Stimulated activated CD4-positive, alpha-beta T cell treated with anti-CD3 and anti-CD28 coated beads, Interleukin-2, amount 100 ng/mL, for 4 hours (primary cell): Measurements from ENCODE around the gene CLASP1.
"Not testable (repeated sequence)": the region's sequence is repeated elsewhere in the genome, so short reads cannot be mapped to it uniquely, and the experiment has no call there.

Experiments used
- DNase-seq: peaks from one replicate; pipeline ENCODE4 v3.0.0-alpha.2; 2020; ENCODE audit warnings: low read depth

CLASP1 gene

DNA sequence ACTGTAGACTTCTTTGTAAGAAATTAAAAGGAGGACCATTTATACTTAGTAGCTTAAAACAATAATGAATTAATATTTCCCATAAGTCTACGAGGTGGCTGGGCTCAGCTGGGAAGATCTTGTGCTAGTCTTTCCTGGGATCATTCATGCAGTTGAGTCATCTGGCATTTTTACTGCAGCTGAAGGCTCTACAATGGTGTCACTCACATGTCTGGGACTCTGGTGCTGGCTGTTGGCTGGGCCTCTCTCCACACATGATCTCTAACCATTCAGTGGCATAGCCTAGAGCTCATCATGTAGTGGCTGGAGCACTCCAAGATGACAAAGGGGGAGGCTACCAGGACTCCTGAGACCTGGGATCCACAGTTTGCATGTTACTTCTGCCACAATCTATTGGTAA, 35.5 kb downstream of the CLASP1 start:
- DNase-seq: no peak

DNA sequence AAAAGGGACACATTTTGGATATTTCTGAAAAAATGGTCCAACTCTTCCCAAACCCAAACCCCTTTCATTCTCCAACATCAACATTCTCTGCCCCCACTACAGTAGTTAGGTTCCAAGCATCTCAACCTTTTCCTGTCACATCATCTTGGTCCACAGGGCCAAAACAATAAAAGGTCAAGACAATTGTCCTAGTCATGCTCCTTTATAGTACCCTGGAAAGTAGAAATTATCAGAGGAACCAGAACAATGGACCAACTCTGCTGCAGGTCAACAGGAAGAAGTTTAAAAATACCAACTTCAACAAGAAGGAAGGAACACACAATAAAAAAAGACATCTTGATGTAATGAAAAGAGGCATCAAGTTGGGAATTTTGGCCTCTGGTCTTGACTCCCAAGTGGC, 36.1 kb downstream of the CLASP1 start:
- DNase-seq: no peak

DNA sequence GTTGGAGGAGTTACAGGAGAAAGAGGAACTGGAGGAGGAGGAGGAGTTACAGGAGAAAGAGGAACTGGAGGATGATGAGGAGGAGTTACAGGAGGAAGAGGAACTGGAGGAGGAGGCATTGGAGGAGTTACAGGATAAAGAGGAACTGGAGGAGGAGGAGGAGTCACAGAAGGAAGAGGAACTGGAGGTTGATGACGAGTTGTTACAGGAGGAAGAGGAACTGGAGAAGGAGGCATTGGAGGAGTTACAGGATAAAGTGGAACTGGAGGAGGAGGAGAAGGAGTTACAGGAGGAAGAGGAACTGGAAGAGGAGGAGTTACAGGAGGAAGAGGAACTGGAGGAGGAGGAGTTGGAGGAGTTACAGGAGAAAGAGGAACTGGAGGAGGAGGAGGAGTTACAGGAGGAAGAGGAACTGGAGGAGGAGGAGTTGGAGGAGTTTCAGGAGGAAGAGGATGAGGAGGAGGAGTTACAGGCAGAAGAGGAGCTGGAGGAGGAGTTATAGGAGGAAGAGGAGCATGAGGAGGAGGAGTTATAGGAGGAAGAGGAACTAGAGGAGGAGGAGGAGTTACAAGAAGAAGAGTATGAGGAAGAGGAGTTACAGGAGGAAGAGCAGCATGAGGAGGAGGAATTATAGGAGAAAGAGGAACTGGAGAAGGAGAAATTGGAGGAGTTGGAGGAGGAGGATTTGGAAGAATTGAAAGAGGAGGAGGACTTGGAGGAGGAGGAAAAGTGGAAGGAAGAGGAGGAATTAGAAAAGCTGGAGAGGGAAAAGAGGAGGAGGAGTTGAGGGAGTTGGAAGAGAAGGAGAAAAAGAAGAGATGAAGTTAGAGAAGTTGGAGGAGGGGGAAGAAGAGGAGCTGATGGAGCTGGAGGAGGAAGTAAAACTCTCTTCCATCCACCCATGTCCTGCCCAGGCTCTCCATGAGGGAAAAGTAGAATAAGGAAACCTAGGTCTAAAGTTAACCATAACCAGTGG, 37.2 kb downstream of the CLASP1 start:
- DNase-seq: no peak

DNA sequence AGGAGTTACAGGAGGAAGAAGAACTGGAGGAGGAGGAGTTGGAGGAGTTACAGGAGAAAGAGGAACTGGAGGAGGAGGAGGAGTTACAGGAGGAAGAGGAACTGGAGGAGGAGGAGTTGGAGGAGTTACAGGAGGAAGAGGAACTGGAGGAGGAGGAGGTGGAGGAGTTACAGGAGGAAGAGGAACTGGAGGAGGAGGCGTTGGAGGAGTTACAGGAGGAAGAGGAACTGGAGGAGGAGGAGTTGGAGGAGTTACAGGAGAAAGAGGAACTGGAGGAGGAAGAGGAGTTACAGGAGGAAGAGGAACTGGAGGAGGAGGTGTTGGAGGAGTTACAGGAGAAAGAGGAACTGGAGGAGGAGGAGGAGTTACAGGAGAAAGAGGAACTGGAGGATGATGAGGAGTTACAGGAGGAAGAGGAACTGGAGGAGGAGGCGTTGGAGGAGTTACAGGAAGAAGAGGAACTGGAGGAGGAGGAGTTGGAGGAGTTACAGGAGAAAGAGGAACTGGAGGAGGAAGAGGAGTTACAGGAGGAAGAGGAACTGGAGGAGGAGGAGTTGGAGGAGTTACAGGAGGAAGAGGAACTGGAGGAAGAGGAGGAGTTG, 38.1 kb downstream of the CLASP1 start:
- DNase-seq: not testable (repeated sequence)

DNA sequence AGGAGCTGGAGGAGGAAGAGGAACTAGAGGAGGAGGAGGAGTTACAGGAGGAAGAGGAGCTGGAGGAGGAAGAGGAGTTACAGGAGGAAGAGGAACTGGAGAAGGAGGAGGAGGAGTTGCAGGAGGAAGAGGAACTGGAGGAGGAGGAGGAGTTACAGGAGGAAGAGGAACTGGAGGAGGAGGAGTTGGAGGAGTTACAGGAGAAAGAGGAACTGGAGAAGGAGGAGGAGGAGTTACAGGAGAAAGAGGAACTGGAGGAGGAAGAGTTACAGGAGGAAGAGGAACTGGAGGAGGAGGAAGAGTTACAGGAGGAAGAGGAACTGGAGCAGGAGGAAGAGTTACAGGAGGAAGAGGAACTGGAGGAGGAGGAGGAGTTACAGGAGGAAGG, 38.8 kb downstream of the CLASP1 start:
- DNase-seq: not testable (repeated sequence)

DNA sequence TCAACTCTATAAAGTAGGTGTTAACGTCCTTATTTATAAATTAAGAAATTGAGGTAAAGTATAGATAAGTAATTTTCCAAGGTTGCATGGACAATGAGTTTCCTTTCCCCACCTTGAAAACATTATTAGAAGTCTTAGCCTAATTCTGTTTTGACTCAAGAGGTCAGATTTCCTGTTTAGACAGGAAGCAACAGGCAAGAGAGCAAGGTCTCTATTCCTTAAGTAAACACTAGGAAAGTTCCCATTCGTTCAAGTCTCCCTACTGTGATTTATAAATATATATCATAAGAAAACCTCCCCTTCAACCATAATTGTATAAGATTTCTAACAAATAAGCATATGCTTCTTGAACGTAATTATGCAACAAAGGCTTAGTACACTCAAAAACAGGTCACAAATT, 40.3 kb downstream of the CLASP1 start:
- no peak for DNase-seq

DNA sequence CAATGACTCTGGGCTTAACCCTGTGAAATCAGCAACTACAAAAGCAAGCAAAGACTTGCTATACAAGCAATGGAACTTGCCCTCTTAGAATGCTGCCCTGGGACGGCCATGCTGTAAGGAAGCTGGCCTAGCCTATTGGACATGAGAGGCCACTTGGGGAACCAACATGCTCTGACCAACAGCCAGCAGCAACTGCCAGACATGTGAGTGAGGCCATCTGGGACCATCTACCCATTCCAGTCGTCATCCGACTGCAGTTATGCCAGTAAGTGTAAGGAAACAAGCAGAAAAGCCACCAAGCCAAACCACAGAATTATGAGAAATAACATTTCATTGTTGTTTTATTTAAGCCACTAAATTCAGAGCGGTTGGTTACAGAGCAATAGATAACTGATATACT, 40.9 kb downstream of the CLASP1 start:
- no peak for DNase-seq

DNA sequence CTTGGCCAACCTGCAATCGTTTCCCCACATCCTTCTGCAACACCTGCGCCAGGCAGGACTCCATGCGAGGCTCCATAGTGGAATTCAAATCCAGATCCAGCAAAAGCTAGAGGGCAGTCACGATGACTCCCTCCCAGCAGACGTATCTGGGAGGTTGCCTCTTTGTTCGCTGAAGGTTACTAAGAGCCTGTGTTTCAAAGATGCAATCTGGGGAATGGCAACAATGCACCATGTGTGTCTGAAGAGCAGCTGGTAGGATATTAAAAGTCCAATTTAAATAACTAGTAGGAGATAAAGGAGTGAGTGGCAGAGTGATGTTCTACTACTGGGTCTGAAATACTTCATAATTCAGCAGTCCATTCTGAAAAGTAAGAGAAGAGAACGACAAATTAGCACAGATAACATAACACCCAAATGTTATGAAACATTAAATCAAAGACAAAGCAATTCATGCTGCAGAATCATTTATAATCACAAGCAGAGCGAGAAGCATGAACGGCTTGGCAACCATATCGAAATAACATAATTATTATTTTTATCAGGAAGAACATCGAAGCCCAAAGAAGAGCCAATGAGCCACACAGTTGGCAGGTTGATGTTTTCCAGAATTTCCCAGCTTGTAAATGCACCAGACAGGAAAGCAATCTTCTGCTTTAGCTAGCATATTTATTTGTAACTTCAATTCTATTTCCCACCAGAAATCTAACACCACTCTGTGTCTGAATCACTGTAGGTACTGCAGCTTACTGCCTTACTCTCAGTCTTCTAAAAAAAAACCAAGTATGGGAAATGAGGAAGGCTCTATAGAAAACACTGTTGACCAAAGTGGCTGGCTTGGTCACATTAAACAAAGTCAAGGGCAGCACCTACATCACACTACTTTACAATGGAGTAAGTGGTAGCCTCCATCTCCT, 43.2 kb downstream of the CLASP1 start:
- no peak for DNase-seq

DNA sequence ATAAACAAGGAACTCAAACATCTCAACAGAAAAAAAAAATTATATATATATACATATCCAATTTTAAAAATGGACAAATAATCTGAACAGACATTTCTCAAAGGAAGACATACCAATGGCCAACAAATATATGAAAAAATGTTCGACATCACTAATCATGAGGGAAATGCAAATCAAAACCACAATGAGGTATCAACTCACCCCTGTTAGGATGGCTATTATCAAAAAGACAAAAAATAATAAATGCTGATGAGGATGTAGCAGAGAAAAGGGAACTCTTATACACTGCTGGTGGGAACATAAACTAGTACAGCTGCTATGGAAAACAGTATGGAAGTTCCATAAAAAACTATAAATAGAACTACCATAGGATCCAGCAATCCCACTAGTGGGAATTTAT, 46.1 kb downstream of the CLASP1 start:
- no peak for DNase-seq

DNA sequence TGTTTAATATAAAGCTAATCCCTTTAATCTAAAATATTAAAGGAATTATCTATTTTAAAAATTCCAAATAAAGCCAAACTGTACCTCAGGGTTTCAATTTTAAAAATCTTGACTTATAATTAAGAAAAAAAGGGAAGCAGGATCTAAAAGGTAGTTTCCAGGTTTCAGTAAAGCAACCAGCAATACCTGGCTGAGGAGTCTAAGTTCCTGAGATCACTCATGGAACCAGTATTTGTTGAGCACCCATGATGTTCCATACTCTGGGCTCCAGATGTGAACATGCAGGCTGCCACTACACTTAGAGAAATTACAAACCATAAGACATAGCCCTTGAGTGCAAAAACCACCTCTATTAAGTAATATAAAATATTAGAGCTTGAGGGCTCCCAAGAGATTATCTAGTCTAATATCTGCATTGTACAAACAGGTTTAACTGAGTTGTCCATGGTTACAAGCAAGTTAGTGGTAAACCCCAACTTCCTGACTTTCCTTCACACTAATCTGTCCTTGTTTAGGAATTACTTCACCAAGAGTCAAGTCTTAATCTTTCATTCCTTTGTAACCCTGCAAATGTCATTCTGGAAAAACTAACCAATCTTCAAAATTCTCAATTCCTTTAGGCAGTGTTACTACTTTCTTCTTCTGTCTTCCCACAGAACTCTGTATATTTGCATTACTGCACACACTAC, 49.2 kb downstream of the CLASP1 start:
- no peak for DNase-seq

DNA sequence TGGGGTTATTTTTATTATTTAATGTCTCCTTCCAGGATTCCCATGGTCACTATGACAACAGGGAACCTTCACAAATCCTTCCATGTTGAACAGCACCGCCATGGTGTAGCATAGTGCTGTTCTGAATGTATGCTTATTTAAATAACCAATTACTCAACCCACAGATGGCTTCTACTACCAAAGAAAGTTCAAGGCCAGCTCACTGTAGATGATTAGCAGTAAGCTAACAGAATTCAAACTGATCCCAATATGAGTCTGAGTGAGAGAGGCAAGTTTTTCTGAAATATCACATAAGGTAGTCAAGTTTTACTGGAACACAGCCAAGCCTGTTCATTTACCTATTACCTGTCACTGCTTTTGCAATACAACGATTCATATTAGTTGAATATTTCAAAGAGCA, 51.2 kb downstream of the CLASP1 start:
- no peak for DNase-seq

DNA sequence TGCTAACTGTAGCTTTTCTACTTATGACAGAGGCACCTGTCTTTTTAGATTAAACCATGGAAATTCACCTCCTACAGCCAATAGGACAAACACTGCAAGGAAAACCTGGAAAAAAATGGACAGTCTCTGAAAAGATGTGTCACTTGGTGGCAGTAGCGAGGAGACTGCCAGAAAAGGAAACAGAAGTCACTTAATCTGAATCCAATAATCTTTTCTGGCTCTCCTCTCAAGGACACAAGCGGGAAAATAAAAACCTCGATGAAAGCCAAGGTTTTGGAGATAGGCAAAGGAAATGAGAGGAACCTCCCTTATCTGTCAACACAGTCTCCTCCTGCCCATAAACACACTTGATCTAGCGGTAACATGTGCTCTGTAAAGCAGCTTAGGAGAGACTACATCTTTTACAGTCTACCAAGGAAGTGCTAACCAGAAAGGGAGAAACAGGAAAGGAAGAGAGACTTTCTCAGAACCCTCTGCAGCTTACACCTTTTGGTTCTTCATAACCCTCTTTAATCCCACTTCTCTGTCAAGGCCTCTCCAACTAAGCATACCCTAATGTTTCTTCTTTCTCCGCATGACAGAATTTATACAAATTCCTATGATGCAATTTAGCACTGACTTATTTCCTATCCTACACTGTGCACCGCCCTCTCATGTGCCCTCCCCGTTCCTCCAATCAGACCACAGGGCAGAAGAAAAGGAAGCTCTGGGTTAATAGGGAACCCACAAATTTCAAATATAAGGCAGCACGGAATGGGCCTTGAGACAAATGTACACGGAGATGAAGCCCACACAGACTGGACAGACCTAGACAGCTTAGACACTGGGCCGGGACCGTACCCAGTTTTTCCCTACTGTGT, 52.8 kb downstream of the CLASP1 start:
- DNase-seq: no peak

DNA sequence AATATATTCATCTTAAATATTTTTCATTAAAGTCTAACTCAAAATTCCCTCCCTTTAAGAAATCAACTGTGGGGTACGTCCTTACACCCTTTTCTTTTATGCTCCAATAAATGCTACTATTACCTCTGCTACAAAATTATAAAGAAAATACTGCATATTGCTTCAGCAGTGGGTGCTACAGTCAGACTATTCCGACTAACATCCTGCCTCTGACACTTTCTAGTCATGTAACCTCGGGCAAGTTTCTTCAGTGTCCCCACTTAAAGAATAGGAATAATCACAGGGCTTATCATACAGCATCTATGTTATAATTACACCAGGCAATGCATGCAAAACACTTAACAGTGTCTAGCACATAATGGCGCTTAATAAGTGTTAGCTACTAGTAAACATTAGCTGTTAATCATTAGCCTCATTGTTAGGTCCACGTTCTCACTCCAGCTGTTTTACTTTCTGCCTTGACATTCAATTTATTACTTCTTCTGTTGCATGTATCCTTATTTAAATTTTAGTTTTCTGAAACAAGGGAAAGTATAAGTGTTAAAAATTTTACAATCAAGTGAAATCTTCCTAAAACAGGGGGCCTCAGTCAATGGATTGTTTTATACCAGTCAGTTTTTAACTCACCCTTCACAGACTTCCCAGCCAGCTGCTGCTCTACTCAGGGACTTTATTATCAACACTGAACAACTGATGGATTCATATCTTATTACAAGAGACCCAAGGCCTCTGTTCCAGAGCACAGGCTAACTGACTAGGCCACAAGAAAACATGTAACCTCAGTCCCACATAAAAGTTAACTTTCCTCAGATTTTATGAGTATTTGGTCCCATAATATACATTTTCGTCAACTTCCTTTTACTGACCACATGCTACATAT, 54.0 kb downstream of the CLASP1 start:
- no peak for DNase-seq

DNA sequence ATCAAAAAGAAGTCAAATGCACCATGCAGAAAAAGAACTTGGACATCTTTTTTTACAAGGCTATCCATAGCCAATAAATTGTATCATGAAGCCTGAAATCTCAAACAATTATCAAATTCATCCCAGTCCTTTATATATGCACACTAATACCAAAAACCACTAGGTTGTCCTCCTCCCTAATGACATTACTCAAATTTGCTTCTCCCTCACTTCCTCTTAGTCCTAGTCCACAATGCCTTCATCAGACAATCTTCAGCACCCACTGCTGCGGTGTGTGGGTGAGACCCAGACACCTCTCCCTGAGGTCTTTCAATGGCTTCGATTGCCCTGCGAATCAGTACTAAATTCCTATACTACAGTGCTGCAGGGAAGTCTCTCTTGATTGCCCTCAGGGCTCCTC, 58.1 kb downstream of the CLASP1 start:
- DNase-seq: no peak

DNA sequence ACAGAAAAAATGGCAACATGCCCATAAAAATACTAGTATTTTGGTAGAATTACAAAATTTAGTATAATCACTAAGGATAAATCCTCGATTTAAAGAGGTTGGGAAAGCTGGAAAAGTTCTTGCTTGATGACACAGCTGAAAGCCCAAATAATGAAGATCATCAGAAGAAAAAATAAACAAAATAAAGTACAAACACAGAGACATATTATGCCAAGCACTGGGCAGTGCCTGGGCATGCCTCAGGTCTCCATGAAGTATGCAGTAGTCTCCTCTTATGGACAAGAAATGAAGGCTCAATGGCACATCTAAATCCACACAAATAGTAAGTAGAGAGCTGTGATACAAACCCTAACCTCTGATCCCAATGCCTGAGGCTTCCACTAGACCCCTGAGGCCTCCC, 60.9 kb downstream of the CLASP1 start:
- no peak for DNase-seq

DNA sequence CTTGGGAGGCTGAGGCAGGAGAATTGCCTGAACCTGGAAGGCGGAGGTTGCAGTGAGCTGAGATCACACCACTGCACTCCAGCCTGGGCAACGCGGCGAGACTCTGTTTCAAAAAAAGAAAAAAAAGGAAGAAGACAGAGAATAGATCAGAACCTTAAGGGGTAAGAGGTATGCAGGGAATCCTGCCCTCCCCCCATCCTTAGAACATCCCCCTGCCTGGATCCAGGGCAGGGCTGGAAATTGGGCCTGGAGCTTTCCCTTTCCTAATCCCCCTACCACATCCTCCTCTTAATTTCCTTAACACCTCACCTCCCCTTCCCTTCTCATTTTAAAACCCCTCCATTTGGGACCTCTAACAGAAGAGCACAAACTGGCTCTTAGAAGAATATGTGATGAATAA, 62.1 kb downstream of the CLASP1 start:
- DNase-seq: no peak

DNA sequence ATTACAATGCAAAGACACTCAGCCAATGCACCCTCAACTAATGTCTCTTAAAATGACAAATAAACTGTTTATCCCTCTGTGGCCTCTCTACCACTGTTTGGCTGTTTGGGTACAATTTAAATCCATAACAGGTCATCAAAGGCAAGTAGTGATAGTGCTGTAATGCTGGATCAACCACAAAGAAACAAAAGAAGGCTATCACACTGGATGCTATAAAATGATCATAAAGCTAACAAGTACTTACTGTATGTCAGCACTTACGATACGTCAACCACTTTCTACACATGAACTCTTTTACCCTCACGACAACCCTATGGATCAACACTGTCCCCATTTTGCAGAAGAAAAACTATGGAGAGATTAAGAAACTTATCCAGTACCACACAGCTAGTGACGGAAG, 64.5 kb downstream of the CLASP1 start:
- no peak for DNase-seq

DNA sequence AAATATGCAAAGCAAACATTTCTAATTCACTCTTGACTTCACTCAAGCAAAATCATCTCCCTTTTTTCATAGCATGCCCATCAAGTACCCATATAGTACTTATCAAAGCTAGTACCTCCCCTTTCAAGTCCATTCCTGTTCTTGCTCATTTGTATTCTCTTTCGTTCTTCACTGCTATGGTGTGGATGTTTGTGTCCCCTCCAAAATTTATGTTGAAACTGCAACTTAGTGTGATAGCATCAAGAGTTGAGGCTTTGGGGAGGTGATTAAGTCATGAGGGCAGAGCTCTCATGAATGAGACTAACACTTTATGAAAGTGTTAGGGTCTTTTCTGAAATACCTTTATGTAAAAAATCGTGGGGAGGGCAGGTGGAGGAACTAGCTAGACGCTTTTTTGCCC, 65.7 kb downstream of the CLASP1 start:
- no peak for DNase-seq

DNA sequence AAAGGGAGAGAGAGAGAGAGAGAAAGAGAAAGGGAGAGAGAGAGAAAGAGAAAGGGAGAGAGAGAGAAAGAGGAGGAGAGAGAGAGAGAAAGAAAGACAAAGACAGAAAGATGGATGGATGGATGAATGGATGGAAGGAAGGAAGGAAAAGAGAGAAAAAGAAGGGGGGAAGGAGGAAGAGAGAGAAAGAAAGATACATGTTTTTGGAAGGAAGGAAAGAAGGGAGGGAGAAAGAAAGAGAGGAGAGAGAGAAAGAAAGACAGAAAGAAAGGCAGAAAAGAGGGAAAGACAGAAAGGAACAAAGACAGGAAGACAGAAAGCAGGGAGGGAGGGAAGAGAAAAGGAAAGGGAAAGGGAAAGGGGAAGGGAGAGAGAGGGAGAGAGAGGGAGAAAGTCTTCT, 67.0 kb downstream of the CLASP1 start:
- DNase-seq: no peak

DNA sequence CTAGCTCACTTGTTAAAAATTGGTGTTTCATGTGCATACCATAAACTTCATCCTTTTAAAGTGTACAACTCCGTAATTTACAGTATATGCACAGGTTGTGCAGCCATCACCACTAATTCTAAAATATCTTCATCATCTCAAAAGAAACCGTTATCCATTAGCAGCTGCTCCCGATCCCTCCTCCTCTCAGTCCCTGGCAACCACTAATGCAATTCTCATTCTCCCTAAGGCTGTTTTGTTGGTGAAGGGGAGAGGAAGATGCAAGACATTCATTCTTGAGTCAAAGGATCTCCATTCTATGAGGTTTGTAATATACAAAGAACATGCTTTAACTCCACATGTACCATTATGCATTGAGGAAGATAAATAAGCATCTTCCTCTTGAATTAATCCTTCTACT, 70.0 kb downstream of the CLASP1 start:
- DNase-seq: no peak
